ENCODE results near the gene HSPB9. TPM values are rescaled to one million over a fixed set of nuclear protein-coding genes. Genes with fewer than 3 reads are reported as not detected.
A peak's percentile ranks its signal among the peaks of the same experiment; 100 is the strongest.

The HSPB9 gene
- total and polyA plus RNA-seq, 7 experiments from 2014 or later: 0.10 to 0.16 (median 0.12) TPM; not detected in 4

GRCh38 chr17:42153919-42154742 is 31.5 kb downstream of the HSPB9 start:
- peak overlapping the region; percentile 76 for H3K4me3 ChIP-seq (ENCODE audit: low read length)
- H3K27ac Mint-ChIP-seq: peak overlapping the region; percentile 79 to 96 (median 93)
- CTCF ChIA-PET: no interaction called here
- DNase-seq: no peak
- no peaks in the 10 kb centered on the region for H3K9me3 ChIP-seq (ENCODE audit: control insufficient read depth in 2 of 3, low read length in 3 of 3)
- peaks cover 0 to 4% (median 0%) of the 10 kb centered on the region in 11 donors for H3K9me3 Mint-ChIP-seq
- H3K27me3 ChIP-seq (ENCODE audit: control insufficient read depth in 2 of 2, insufficient read depth in 2 of 2, low read length in 2 of 2): no peaks in the 10 kb centered on the region
- H3K36me3 Mint-ChIP-seq: peaks cover 0 to 3% (median 0%) of the 10 kb centered on the region in 5 donors
- ATAC-seq: no peak
- H3K36me3 ChIP-seq (ENCODE audit: control insufficient read depth in 2 of 3, insufficient read depth in 3 of 3, low read length in 3 of 3): peaks cover 0 to 18% (median 0%) of the 10 kb centered on the region in 3 experiments
- peak overlapping the region; percentile 81 to 97 (median 94) for H3K4me3 Mint-ChIP-seq
- POLR2A ChIA-PET: interaction anchor here (0.7 to 1.6 kb wide), 9 partner anchors 11 to 466 kb away, joined by 3 to 7 read pairs (median 5); partner anchors contain the start of genes DNAJC7, EIF1, KAT2A and ODAD4
- peaks cover 10 to 16% of the 10 kb centered on the region in 2 donors for H3K4me1 ChIP-seq (ENCODE audit: control insufficient read depth in 2 of 2, insufficient read depth in 2 of 2, low read length in 2 of 2)
- H3K27me3 Mint-ChIP-seq: no peaks in the 10 kb centered on the region
- peak overlapping the region; percentile 94 for H3K27ac ChIP-seq (ENCODE audit: low read depth, low read length)
- peaks cover 21 to 43% (median 37%) of the 10 kb centered on the region in 7 donors for H3K4me1 Mint-ChIP-seq
- intact Hi-C loops (cut with micrococcal nuclease): loop anchor here (2.0 kb wide), 2 partner anchors 41 to 235 kb away; partner anchors contain the start of genes ACLY (in 1 of the 2) and DHX58 (in 1 of the 2)

- ChIA-PET POLR2A (interaction anchor here (0.7 to 1.6 kb wide), 4 partner anchors 28 to 219 kb away, joined by 3 to 7 read pairs (median 6); no protein-coding TSS in a partner anchor), CTCF (interaction anchor here (0.6 to 0.7 kb wide), 2 partner anchors 43 to 167 kb away, joined by 3 to 4 read pairs; partner anchors contain the start of gene DHX58)
- Mint-ChIP-seq H3K27ac (peak overlapping the region in 8 of 9 donors; percentile 60 to 96 (median 78)), H3K4me1 (peaks cover 21 to 42% (median 36%) of the 10 kb centered on the region in 7 donors), H3K9me3 (peaks cover 0 to 4% (median 0%) of the 10 kb centered on the region in 11 donors), H3K36me3 (peaks cover 0 to 3% (median 0%) of the 10 kb centered on the region in 5 donors), H3K4me3 (peak overlapping the region; percentile 80 to 97 (median 93)), H3K27me3 (no peaks in the 10 kb centered on the region)
- H3K27me3 ChIP-seq (ENCODE audit: control insufficient read depth in 2 of 2, insufficient read depth in 2 of 2, low read length in 2 of 2): no peaks in the 10 kb centered on the region
- ATAC-seq (no peak), DNase-seq (no peak)
- H3K4me1 ChIP-seq (ENCODE audit: control insufficient read depth in 2 of 2, insufficient read depth in 2 of 2, low read length in 2 of 2): peaks cover 10 to 16% of the 10 kb centered on the region in 2 donors
- no peak overlapping the region for H3K27ac ChIP-seq (ENCODE audit: low read depth, low read length)
- peak overlapping the region; percentile 59 for H3K4me3 ChIP-seq (ENCODE audit: low read length)
- H3K36me3 ChIP-seq (ENCODE audit: control insufficient read depth in 2 of 3, insufficient read depth in 3 of 3, low read length in 3 of 3): peaks cover 0 to 15% (median 0%) of the 10 kb centered on the region in 3 experiments
- intact Hi-C loops (cut with micrococcal nuclease): loop anchor here (1.0 to 2.0 kb wide), 16 partner anchors 26 to 290 kb away; partner anchors contain the start of genes CNP (in 2 of the 2), DHX58 (in 2 of the 2), GHDC (in 2 of the 2) and KAT2A (in 2 of the 2)
- H3K9me3 ChIP-seq (ENCODE audit: control insufficient read depth in 2 of 3, low read length in 3 of 3): no peaks in the 10 kb centered on the region
Observed at GRCh38 chr17:42155614-42156045, 33.0 kb downstream of the HSPB9 start.

GRCh38 chr17:42159796-42160530 is 37.4 kb downstream of the HSPB9 start:
- no peak overlapping the region for H3K27ac ChIP-seq (ENCODE audit: low read depth, low read length)
- Mint-ChIP-seq H3K27me3 (no peaks in the 10 kb centered on the region), H3K27ac (no peak overlapping the region), H3K9me3 (peaks cover 0 to 4% (median 0%) of the 10 kb centered on the region in 11 donors), H3K4me1 (peaks cover 0 to 8% (median 5%) of the 10 kb centered on the region in 7 donors), H3K4me3 (no peak overlapping the region), H3K36me3 (no peaks in the 10 kb centered on the region)
- CTCF ChIA-PET: no interaction called here
- POLR2A ChIA-PET: no interaction called here
- peaks cover 0 to 5% of the 10 kb centered on the region in 2 donors for H3K4me1 ChIP-seq (ENCODE audit: control insufficient read depth in 2 of 2, insufficient read depth in 2 of 2, low read length in 2 of 2)
- no peaks in the 10 kb centered on the region for H3K9me3 ChIP-seq (ENCODE audit: control insufficient read depth in 2 of 3, low read length in 3 of 3)
- intact Hi-C loops (cut with micrococcal nuclease): no loop called here
- ATAC-seq: no peak
- no peaks in the 10 kb centered on the region for H3K27me3 ChIP-seq (ENCODE audit: control insufficient read depth in 2 of 2, insufficient read depth in 2 of 2, low read length in 2 of 2)
- no peak for DNase-seq
- no peak overlapping the region for H3K4me3 ChIP-seq (ENCODE audit: low read length)
- no peaks in the 10 kb centered on the region for H3K36me3 ChIP-seq (ENCODE audit: control insufficient read depth in 2 of 3, insufficient read depth in 3 of 3, low read length in 3 of 3)

- Mint-ChIP-seq H3K36me3 (no peaks in the 10 kb centered on the region), H3K27me3 (no peaks in the 10 kb centered on the region), H3K4me1 (peaks cover 0 to 8% (median 4%) of the 10 kb centered on the region in 7 donors), H3K27ac (no peak overlapping the region), H3K9me3 (peaks cover 0 to 4% (median 0%) of the 10 kb centered on the region in 11 donors), H3K4me3 (no peak overlapping the region)
- no peak for ATAC-seq
- Histone ChIP-seq H3K27ac (ENCODE audit: low read depth, low read length) (no peak overlapping the region), H3K4me1 (ENCODE audit: control insufficient read depth in 2 of 2, insufficient read depth in 2 of 2, low read length in 2 of 2) (peaks cover 0 to 2% of the 10 kb centered on the region in 2 donors), H3K4me3 (ENCODE audit: low read length) (no peak overlapping the region), H3K27me3 (ENCODE audit: control insufficient read depth in 2 of 2, insufficient read depth in 2 of 2, low read length in 2 of 2) (no peaks in the 10 kb centered on the region), H3K36me3 (ENCODE audit: control insufficient read depth in 2 of 3, insufficient read depth in 3 of 3, low read length in 3 of 3) (no peaks in the 10 kb centered on the region), H3K9me3 (ENCODE audit: control insufficient read depth in 2 of 3, low read length in 3 of 3) (no peaks in the 10 kb centered on the region)
- DNase-seq: no peak
- intact Hi-C loops (cut with micrococcal nuclease): no loop called here
- CTCF ChIA-PET: no interaction called here
- POLR2A ChIA-PET: no interaction called here
Observed at GRCh38 chr17:42160531-42160910, 37.9 kb downstream of the HSPB9 start.

GRCh38 chr17:42163113-42163512 is 40.5 kb downstream of the HSPB9 start:
- Mint-ChIP-seq H3K36me3 (no peaks in the 10 kb centered on the region), H3K27me3 (no peaks in the 10 kb centered on the region), H3K27ac (no peak overlapping the region), H3K4me1 (peaks cover 0 to 8% (median 0%) of the 10 kb centered on the region in 7 donors), H3K9me3 (peaks cover 0 to 4% (median 0%) of the 10 kb centered on the region in 11 donors), H3K4me3 (no peak overlapping the region)
- H3K9me3 ChIP-seq (ENCODE audit: control insufficient read depth in 2 of 3, low read length in 3 of 3): no peaks in the 10 kb centered on the region
- peak in 2 of 9 donors; percentile 25 to 68 for DNase-seq
- H3K36me3 ChIP-seq (ENCODE audit: control insufficient read depth in 2 of 3, insufficient read depth in 3 of 3, low read length in 3 of 3): no peaks in the 10 kb centered on the region
- H3K27ac ChIP-seq (ENCODE audit: low read depth, low read length): no peak overlapping the region
- H3K27me3 ChIP-seq (ENCODE audit: control insufficient read depth in 2 of 2, insufficient read depth in 2 of 2, low read length in 2 of 2): no peaks in the 10 kb centered on the region
- no peaks in the 10 kb centered on the region for H3K4me1 ChIP-seq (ENCODE audit: control insufficient read depth in 2 of 2, insufficient read depth in 2 of 2, low read length in 2 of 2)
- ChIA-PET POLR2A (interaction anchor here (0.6 kb wide), 1 partner anchor 597 kb away, joined by 3 read pairs; no protein-coding TSS in a partner anchor), CTCF (interaction anchor here (0.6 to 1.5 kb wide), 3 partner anchors 45 to 91 kb away, joined by 3 to 6 read pairs (median 5); no protein-coding TSS in a partner anchor)
- ATAC-seq: no peak
- intact Hi-C loops (cut with micrococcal nuclease): no loop called here
- H3K4me3 ChIP-seq (ENCODE audit: low read length): no peak overlapping the region

All from naive thymus-derived CD4-positive, alpha-beta T cell (primary cell).